Sigmoid colon (tissue), 4 donors: ENCODE measurements around the gene ZFP64.

Source experiments
- EP300 ChIP-seq, 4 donors: sonication (generic); formaldehyde crosslinking; IDR thresholded peaks; one replicate each; pipeline ENCODE4 v1.6.1; 2017; ENCODE audit warnings: antibody characterized with exemption in 4 of 4
- POLR2A ChIP-seq, 2 donors: fragments of 450-650 bp; IDR thresholded peaks; one replicate each; pipeline ENCODE4 v1.6.1; 2016; ENCODE audit warnings: antibody characterized with exemption in 2 of 2, mild to moderate bottlenecking in 2 of 2, moderate library complexity in 2 of 2
- POLR2AphosphoS5 ChIP-seq, 4 donors: sonication (generic); formaldehyde crosslinking; IDR thresholded peaks; one replicate each; pipeline ENCODE4 v1.6.1; 2017; ENCODE audit warnings: antibody characterized with exemption in 4 of 4
- TF ChIP-seq, protein P1 (sequence below), 4 experiments: fragments of 450-650 bp in 3 of 4; fragments of 200-600 bp in 1 of 4; IDR thresholded peaks; one replicate each; pipeline ENCODE4 v1.5.1; 2016 to 2019; ENCODE audit warnings: antibody characterized with exemption in 4 of 4, mild to moderate bottlenecking in 3 of 4, moderate library complexity in 2 of 4

DNA sequence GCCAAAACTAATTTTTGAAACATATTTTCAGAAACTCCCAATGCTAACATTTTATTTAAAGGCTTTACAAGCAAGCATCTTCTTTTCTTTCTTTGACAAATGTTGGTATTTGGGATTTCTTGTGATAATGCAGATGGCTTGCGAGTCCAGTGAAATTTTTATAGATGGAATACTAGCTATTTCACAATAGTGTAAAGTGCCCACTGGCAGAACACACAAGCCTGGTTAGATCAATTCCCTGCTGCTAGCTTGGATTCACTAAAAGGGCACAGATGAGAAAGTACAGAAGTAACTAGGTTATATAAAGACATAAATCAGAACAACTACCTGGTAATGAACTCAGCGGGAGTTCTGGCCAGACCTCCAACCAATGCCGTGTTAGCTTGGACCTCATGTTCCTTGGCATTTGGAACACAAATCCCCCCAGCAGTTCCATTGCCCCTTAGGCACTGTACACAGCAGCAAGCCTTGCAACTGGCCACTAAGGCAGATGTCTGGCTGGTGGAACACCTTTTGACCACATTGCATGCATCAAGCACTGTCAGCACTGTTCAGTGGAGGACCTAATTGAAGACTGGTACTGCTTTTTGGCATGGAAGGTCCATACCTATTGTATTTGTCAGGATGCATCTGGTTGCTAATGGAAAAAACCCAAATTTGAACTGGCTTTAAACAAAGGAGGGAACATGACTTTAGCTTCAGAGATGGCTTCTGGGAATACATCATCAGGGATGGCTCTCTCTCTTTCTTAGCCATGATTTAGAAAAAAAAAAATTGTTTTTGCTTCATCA is 15.6 kb upstream of the ZFP64 start:
- TF ChIP-seq, protein P1, sequence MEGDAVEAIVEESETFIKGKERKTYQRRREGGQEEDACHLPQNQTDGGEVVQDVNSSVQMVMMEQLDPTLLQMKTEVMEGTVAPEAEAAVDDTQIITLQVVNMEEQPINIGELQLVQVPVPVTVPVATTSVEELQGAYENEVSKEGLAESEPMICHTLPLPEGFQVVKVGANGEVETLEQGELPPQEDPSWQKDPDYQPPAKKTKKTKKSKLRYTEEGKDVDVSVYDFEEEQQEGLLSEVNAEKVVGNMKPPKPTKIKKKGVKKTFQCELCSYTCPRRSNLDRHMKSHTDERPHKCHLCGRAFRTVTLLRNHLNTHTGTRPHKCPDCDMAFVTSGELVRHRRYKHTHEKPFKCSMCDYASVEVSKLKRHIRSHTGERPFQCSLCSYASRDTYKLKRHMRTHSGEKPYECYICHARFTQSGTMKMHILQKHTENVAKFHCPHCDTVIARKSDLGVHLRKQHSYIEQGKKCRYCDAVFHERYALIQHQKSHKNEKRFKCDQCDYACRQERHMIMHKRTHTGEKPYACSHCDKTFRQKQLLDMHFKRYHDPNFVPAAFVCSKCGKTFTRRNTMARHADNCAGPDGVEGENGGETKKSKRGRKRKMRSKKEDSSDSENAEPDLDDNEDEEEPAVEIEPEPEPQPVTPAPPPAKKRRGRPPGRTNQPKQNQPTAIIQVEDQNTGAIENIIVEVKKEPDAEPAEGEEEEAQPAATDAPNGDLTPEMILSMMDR (IDR thresholded peaks at IDR 0.05): no peak
- TF ChIP-seq POLR2A (IDR thresholded peaks at IDR 0.05) (no peak), POLR2AphosphoS5 (IDR thresholded peaks at IDR 0.05) (no peak), EP300 (IDR thresholded peaks at IDR 0.05) (no peak)
